HG03521 (cell line): ENCODE measurements around the gene SH3TC2.

Experiments used
- ATAC-seq: cut with Tn5 transposase; IDR thresholded peaks from one replicate; pipeline ENCODE4 v1.9.1; 2021; ENCODE audit warnings: mild to moderate bottlenecking, moderate library complexity; ENCODE audit not compliant: unreplicated experiment

The SH3TC2 gene

GRCh38 chr5:149002761-149003689 is 59.8 kb downstream of the SH3TC2 start:
- ATAC-seq = no peak

DNA sequence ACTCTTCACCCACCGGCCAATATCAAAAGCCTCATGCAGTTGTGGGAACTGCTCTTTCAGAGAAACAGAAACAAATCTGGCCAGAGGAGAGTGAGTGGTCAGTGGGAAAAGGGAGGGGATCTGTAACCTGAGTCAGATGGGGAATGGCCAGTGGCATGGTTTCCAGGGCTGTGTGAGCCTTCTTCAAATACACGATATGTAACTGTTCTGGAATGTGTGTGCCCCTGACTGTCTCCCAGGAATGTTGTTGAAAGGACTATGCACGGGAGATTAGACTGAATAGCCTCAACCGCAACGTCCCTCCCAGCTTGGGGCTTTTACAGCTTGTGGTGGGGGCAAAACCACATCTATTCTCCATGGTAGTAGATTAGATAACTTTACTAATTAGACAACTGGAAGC is 60.8 kb downstream of the SH3TC2 start:
- no peak for ATAC-seq

DNA sequence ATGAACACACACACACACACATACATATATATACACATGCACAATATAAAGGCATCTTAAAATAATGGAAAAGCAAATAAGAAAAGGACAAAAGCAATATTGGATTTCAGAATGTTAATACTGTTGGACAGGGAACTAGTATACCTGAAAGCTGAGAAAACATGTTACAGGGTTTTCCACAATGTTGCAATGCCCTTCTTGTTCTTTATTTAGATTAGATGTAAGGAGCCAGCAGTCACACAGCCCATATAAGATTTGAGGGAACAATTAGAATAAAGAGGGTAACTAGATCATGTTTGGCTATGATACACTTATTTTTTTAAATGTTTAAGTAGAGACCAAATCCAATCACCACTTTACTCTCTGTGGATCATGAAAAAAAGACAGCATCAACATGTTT is 61.7 kb downstream of the SH3TC2 start:
- ATAC-seq = no peak

GRCh38 chr5:148999741-149000140 is 63.1 kb downstream of the SH3TC2 start:
- no peak for ATAC-seq

DNA sequence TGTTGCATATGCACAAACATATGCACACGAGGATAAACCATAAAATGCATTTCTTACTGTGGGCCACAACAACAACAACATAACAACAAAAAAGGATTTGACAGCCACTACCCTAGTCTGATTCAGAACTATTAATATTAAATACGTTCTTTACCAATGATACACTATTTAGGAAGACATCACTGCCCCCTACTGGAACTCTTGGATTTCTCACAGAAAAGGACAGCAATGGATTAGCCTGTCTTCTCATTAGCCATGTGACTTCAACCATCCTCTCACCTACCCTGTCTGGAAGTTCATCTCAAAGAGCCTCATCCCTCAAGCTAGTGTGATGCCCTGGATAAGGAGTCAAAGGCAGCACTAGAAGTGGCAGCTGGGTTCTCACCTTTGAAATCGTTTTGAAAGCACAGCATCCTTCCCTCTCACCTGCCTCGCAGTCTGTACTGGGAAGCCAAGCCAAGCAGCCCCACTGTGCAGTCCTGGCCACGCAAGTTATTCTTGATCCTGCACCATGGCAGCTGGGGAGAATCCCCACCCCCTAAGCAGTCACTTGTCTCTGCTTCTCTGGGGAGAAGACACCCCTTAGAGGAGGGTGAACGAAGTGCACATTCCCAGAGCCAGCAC is 64.6 kb downstream of the SH3TC2 start:
- peak; percentile 69 for ATAC-seq

GRCh38 chr5:148996270-148996669 is 66.6 kb downstream of the SH3TC2 start:
- ATAC-seq = no peak

DNA sequence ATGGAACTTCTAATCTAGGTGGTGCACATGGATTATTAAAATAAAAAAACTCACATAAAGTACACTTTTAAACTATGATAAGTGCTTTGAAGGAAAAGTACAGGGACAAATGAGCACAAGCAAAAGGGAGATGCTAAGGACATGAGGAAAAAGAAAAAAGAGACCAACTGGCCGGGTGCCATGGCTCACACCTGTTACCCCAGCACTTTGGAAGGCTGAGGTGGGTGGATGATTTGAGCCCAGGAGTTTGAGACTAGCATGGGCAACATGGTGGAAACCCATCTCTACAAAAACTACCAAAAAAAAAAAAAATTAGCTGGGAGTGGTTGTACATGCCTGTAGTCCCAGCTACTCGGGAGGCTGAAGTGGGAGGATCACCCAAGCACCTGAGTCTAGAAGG is 67.1 kb downstream of the SH3TC2 start:
- ATAC-seq = no peak

DNA sequence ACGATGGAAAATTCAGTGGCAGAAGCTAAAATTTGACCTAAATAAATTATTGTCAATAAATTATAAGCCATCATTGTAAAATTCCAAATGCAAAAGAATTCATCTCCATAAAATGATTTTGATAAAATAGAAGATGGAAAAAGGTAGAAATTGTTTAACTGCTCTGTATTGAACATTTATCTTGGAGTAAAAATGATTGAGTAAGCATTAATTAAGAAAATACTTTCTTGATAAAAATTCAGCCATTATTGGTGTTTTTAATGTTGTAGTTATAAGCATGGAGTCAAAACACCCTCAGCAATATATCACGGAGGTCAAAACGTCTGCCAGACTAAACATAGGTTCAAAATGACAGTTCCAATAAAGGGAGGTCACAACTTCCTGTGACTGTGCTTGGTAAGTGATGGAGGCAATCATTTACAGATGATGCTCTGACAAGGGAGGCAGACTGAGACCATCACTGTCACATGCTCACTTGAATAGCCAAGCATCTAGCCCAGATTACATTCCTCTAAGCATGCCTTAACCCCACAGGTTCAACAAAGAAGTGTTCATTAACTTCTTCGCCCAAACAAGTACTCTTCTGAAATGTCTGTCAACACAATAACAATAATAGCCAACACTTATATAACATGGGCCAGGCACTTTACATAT is 69.5 kb downstream of the SH3TC2 start:
- no peak for ATAC-seq

GRCh38 chr5:148992265-148992664 is 70.6 kb downstream of the SH3TC2 start:
- no peak for ATAC-seq

GRCh38 chr5:148991566-148991965 is 71.3 kb downstream of the SH3TC2 start:
- no peak for ATAC-seq

DNA sequence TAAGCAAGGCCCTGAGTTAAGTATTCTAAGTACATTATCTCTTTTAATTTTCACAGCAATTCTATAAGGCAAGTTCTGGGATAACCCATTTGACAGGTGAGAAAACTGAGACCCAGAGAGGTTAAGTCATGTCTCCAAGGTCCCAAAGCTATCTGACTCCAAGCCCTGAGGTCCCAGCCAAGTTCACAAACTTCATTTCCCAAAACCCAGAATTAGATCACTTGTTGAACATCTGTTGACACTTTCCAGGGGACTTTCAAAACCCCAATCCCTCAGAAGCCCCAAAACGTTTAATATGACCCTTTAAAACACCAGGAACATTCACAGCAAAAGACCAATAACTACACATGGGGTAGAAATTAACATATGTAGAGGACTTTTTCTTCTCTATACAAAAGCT is 72.0 kb downstream of the SH3TC2 start:
- no peak for ATAC-seq

- ATAC-seq = no peak
These were observed 73.3 kb downstream of the SH3TC2 start for GRCh38 chr5:148989567-148989966.

GRCh38 chr5:148988328-148988727 is 74.5 kb downstream of the SH3TC2 start:
- ATAC-seq = no peak

GRCh38 chr5:148986636-148987035 is 76.2 kb downstream of the SH3TC2 start:
- ATAC-seq = no peak

DNA sequence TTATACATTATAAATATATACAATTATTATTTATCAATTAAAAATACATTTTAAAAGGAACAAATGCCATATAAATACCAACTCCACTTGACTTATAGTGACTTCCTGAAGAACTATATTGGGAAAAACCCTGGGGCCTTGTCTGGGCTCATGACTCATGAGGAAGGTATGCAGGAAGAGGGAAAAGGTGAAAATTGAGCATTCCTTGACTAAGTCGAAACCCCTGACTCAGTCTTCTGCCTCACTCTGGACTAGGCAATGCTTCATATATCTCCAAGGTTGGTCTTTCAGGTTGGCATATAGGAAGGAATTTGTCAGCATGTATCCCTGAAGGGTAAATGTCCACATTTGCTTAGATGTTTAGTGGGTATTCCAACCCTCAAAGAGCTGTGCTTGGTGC is 78.5 kb downstream of the SH3TC2 start:
- no peak for ATAC-seq

DNA sequence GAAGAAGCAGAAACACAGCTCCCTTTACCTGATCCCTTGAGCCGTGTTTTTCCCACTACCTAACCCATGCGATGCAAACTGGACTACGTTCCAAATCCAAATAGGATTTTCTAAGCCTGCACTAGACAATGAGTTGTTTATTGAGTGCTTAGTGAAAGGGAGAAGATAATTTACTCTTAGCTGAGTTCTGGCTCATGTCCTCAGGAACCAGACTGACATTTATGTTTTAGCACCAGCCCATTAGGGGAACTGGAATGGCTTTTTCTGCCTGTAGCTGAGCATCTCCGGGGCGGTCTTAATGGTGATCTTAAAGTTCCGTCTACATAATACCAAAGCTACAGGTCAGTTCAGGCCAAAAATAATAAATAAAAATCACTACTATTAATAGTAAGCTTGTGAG is 81.5 kb downstream of the SH3TC2 start:
- ATAC-seq = no peak

DNA sequence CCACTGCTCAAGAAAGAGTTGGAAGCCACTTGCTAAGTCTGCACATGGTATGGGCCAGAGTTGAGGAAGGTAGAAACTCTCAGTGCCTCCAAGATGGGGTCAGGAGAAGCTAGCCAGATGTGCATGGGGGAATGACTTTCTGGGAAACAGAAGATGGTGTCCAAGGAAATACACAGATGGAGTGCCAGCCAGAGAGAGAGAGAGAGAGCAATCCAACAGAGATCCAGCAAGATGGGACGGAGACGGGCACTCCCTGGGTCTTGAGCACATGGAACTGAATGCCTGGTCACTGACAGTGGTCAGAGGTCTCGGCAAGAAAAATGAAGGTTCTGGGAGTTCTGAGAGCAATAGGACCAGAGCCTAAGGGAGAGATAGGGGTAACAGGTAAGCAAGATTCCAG is 82.1 kb downstream of the SH3TC2 start:
- no peak for ATAC-seq

DNA sequence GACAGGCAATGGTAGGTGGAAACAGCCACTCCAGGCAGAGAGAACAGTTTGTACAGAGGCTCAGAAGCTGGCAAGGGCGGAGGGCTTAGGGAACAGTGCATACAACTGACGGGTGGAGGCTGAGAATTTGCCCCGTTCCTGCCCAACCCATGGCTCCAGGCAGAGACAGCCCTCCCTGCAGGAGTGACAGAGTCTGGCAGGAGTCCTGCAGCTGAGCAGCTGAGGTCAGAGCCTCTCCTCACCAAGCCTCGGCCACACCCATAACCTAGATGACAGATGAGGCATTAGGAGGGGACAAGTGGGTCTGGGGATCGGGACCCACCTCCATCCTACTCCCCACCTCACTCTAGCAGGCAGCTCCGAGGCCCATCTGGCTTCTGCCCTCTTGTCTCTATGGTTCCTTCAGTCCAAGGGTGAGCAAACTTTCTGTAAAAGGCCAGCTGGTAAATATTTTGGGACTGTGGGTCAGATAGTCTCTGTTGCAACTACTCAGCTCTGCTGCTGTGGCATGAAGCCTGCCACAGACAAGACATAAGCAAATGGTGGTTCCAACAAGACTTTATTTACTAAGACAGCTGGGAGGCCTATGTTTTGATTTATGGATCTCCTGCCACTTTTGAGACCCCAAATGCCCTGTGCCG is 83.7 kb downstream of the SH3TC2 start:
- no peak for ATAC-seq

DNA sequence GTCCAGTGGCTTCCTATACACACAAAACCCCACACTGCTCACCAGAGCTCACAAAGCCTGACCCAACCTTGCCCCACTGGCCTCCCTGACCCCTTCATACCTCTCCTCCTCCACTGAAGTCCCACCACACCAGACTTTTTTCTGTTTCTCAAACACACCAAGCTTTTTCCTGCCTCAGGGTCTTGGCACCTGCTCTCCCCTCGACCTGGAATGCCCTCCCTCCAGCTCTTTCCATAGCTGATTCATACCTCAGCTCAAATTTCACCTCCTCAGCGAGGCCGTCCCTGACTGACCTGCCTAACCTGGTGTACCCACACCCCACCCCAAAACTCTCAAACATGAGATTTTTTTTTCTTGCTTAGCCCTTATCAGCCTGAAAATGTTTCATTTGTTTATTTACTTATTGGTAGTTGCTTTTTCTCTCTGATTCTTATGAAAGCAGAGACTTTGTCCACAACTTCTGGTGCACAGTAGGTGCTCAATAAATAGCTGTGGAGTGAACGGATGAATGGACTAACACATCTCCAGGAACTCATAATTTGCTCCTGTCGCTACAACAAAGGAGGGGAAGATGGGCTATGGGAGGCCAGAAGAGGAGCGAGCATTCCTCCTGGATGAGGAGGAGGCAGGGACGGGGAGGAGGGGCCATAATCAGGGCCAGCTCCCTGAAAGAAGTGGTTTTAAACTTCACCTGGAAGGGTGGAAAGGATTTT is 84.3 kb downstream of the SH3TC2 start:
- no peak for ATAC-seq

DNA sequence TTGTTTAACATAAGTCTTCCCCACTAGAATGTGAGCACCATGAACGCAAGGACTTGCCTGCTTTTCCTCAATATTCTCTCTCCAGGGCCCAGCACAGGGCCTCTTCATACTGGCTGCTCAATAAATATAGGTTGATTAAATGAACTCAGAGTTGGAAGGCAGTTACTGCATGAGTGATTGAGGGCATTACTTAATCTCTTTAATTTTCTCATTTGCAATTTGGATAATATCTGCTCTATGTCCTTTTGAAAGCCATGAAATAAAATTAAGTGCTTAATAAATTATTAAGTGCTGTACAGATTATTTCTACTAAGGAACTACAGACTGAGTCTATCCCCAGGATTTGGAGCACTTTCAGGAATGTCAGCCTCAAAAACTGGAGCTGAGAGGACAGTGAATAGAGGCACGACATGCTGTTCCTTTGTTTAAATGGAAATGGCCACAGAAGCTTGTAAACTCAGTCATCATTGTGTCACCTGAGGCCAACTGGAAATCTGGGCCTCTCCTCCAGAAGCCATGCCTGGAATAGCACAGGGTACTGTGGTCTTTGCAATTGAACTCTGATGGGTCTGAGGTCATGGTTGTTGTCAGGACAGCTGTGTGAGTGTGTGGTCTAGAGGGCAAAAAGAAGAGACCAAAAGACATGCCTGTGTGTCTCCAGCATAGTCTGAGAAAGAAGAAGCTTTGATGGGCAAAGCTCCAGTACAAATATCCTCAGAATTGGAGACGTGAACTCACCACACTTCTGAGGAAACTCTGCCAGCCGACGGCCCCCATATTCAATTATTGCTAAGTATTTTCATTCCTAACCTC is 86.1 kb downstream of the SH3TC2 start:
- ATAC-seq = no peak
